GM18502 (cell line): ENCODE data around the gene FAM43B.
"Not testable (repeated sequence)": the region's sequence is repeated elsewhere in the genome, so short reads cannot be mapped to it uniquely, and the experiment has no call there.

Source experiments
- ATAC-seq: cut with Tn5 transposase; IDR thresholded peaks from one replicate; pipeline ENCODE4 v1.9.1; 2021; ENCODE audit warnings: mild to moderate bottlenecking; ENCODE audit not compliant: unreplicated experiment, poor library complexity

Gene FAM43B

GRCh38 chr1:20551945-20552727, at the start of gene FAM43B:
FAM43B (plus strand) TSS chr1:20552573; CDS start chr1:20552974, 401 bp downstream.
- ATAC-seq, result no peak

- no peak for ATAC-seq
Observed at GRCh38 chr1:20505488-20505887, 46.9 kb upstream of the FAM43B start.

GRCh38 chr1:20507248-20507563, 45.2 kb upstream of the FAM43B start:
- peak; percentile 19 for ATAC-seq

- ATAC-seq, result peak; percentile 84
Observed at GRCh38 chr1:20507564-20508410, 44.6 kb upstream of the FAM43B start, which contains the start of gene MUL1. MUL1 (minus strand) TSS chr1:20508151; CDS start chr1:20508024, 127 bp downstream.

- no peak for ATAC-seq
Observed at GRCh38 chr1:20508411-20508771, 44.0 kb upstream of the FAM43B start.

- no peak for ATAC-seq
Observed at GRCh38 chr1:20511518-20512428, 40.6 kb upstream of the FAM43B start.

- ATAC-seq, result not testable (repeated sequence)
Observed at GRCh38 chr1:20519609-20520262, 32.6 kb upstream of the FAM43B start.

GRCh38 chr1:20521960-20522861, 30.2 kb upstream of the FAM43B start:
- ATAC-seq, result no peak

GRCh38 chr1:20526267-20526666, 26.1 kb upstream of the FAM43B start:
- no peak for ATAC-seq

- ATAC-seq, result no peak
Observed at GRCh38 chr1:20528221-20528620, 24.2 kb upstream of the FAM43B start.

- no peak for ATAC-seq
Observed at GRCh38 chr1:20530306-20530705, 22.1 kb upstream of the FAM43B start.

- ATAC-seq, result no peak
Observed at GRCh38 chr1:20530901-20531300, 21.5 kb upstream of the FAM43B start.

GRCh38 chr1:20533635-20534034, 18.7 kb upstream of the FAM43B start:
- no peak for ATAC-seq

- ATAC-seq, result no peak
Observed at GRCh38 chr1:20534659-20535417, 17.5 kb upstream of the FAM43B start.

- ATAC-seq, result no peak
Observed at GRCh38 chr1:20538227-20538626, 14.1 kb upstream of the FAM43B start.

- ATAC-seq, result no peak
Observed at GRCh38 chr1:20538760-20539551, 13.4 kb upstream of the FAM43B start.

- no peak for ATAC-seq
Observed at GRCh38 chr1:20540281-20540680, 12.1 kb upstream of the FAM43B start.

GRCh38 chr1:20546637-20547036, 5.7 kb upstream of the FAM43B start:
- ATAC-seq, result no peak
